ENCODE results near the gene ARSG. TPM values are rescaled to one million over a fixed set of nuclear protein-coding genes. Genes with fewer than 3 reads are reported as not detected.

The ARSG gene
- total RNA-seq, 6 donors from 2014 or later, result 3.6 to 16.8 (median 7.7) TPM

- Histone ChIP-seq H3K27me3 (no peaks in the 10 kb centered on the region), H3K36me3 (no peaks in the 10 kb centered on the region), H3K27ac (no peak overlapping the region), H3K4me1 (no peaks in the 10 kb centered on the region), H3K9me3 (no peaks in the 10 kb centered on the region), H3K4me3 (no peak overlapping the region)
- ATAC-seq (ENCODE audit: low FRiP score in 2 of 2) (no peak), DNase-seq (no peak)
- TF ChIP-seq, protein P1, sequence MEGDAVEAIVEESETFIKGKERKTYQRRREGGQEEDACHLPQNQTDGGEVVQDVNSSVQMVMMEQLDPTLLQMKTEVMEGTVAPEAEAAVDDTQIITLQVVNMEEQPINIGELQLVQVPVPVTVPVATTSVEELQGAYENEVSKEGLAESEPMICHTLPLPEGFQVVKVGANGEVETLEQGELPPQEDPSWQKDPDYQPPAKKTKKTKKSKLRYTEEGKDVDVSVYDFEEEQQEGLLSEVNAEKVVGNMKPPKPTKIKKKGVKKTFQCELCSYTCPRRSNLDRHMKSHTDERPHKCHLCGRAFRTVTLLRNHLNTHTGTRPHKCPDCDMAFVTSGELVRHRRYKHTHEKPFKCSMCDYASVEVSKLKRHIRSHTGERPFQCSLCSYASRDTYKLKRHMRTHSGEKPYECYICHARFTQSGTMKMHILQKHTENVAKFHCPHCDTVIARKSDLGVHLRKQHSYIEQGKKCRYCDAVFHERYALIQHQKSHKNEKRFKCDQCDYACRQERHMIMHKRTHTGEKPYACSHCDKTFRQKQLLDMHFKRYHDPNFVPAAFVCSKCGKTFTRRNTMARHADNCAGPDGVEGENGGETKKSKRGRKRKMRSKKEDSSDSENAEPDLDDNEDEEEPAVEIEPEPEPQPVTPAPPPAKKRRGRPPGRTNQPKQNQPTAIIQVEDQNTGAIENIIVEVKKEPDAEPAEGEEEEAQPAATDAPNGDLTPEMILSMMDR (IDR thresholded peaks at IDR 0.05), result no peak
- TF ChIP-seq POLR2AphosphoS5 (IDR thresholded peaks at IDR 0.05) (no peak), POLR2A (IDR thresholded peaks at IDR 0.05) (no peak), EP300 (IDR thresholded peaks at IDR 0.05) (no peak)
Observed at GRCh38 chr17:68298601-68299000, 7.3 kb downstream of the ARSG start.

- peak in 1 of 2 donors; percentile 10 for DNase-seq
- no peak for ATAC-seq (ENCODE audit: low FRiP score in 2 of 2)
- no peak overlapping the region for H3K27ac ChIP-seq
- H3K36me3 ChIP-seq, result no peaks in the 10 kb centered on the region
- no peaks in the 10 kb centered on the region for H3K27me3 ChIP-seq
- 88 to 98% methylated on average over 3 of the region's 3 CpGs for WGBS, 2 donors
- TF ChIP-seq EP300 (IDR thresholded peaks at IDR 0.05), result no peak
- TF ChIP-seq POLR2A (IDR thresholded peaks at IDR 0.05), result no peak
- no peak for TF ChIP-seq POLR2AphosphoS5 (IDR thresholded peaks at IDR 0.05)
- TF ChIP-seq, protein P1 (IDR thresholded peaks at IDR 0.05), result no peak
- H3K9me3 ChIP-seq, result no peaks in the 10 kb centered on the region
- no peaks in the 10 kb centered on the region for H3K4me1 ChIP-seq
- H3K4me3 ChIP-seq, result no peak overlapping the region
Observed at GRCh38 chr17:68299817-68300216, 8.5 kb downstream of the ARSG start.

GRCh38 chr17:68301438-68301959, 10.2 kb downstream of the ARSG start:
- WGBS, 2 donors, result 74 to 78% methylated on average over 9 of the region's 9 CpGs
- Histone ChIP-seq H3K4me1 (no peaks in the 10 kb centered on the region), H3K4me3 (no peak overlapping the region), H3K36me3 (no peaks in the 10 kb centered on the region), H3K9me3 (no peaks in the 10 kb centered on the region), H3K27ac (no peak overlapping the region), H3K27me3 (no peaks in the 10 kb centered on the region)
- TF ChIP-seq POLR2A (IDR thresholded peaks at IDR 0.05) (no peak), EP300 (IDR thresholded peaks at IDR 0.05) (no peak), POLR2AphosphoS5 (IDR thresholded peaks at IDR 0.05) (no peak)
- TF ChIP-seq, protein P1 (IDR thresholded peaks at IDR 0.05), result no peak
- no peak for DNase-seq
- no peak for ATAC-seq (ENCODE audit: low FRiP score in 2 of 2)

DNA sequence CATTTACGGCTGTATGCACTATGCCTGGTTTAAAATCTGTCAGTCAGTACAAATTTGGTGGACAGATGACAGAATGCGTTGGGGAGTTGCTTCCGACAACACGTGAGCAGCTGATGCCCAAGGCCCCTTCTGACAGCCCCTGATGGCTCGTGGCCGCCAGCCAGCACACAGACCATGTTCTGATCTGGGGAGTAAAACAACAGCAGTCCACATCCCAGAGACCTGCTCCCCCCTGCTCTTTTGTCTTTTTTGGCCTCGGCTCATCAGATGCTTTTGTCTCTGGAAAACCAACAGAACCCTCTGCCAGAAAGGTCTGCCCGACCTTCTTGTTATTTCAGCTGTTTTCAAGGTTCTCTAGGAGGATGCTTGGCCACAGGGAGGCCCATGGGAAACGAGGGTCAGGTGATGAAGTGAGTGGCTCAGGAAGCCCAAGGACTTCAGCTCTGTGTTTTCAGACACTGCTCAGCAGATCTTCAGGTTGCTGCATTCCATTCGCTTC, 10.8 kb downstream of the ARSG start:
- 84 to 86% methylated on average over 10 of the region's 10 CpGs for WGBS, 2 donors
- no peaks in the 10 kb centered on the region for H3K36me3 ChIP-seq
- DNase-seq, result peak in 1 of 2 donors; percentile 22
- H3K4me1 ChIP-seq, result no peaks in the 10 kb centered on the region
- no peaks in the 10 kb centered on the region for H3K27me3 ChIP-seq
- H3K27ac ChIP-seq, result no peak overlapping the region
- TF ChIP-seq POLR2A (IDR thresholded peaks at IDR 0.05) (no peak), EP300 (IDR thresholded peaks at IDR 0.05) (no peak), POLR2AphosphoS5 (IDR thresholded peaks at IDR 0.05) (no peak)
- TF ChIP-seq, protein P1 (IDR thresholded peaks at IDR 0.05), result no peak
- no peak for ATAC-seq (ENCODE audit: low FRiP score in 2 of 2)
- no peak overlapping the region for H3K4me3 ChIP-seq
- H3K9me3 ChIP-seq, result no peaks in the 10 kb centered on the region

- no peaks in the 10 kb centered on the region for H3K9me3 ChIP-seq
- no peak overlapping the region for H3K27ac ChIP-seq
- no peak overlapping the region for H3K4me3 ChIP-seq
- DNase-seq, result no peak
- no peaks in the 10 kb centered on the region for H3K36me3 ChIP-seq
- TF ChIP-seq EP300 (IDR thresholded peaks at IDR 0.05) (no peak), POLR2A (IDR thresholded peaks at IDR 0.05) (no peak), POLR2AphosphoS5 (IDR thresholded peaks at IDR 0.05) (no peak)
- TF ChIP-seq, protein P1 (IDR thresholded peaks at IDR 0.05), result no peak
- no peaks in the 10 kb centered on the region for H3K4me1 ChIP-seq
- no peaks in the 10 kb centered on the region for H3K27me3 ChIP-seq
- WGBS, 2 donors, result 68 to 79% methylated on average over 4 of the region's 4 CpGs
- ATAC-seq (ENCODE audit: low FRiP score in 2 of 2), result no peak
Observed at GRCh38 chr17:68302666-68303065, 11.4 kb downstream of the ARSG start.
